SHP77 treated with DMSO at 0.1 percent for 48 hours (cell line): Measurements from ENCODE around the gene CCDC148.

Experiments
- DNase-seq: peaks from one replicate; lab custom pipeline; 2025; lab: John Stamatoyannopoulos, UW

CCDC148 gene

GRCh38 chr2:158432117-158432516, 24.4 kb downstream of the CCDC148 start:
- DNase-seq = no peak

DNA sequence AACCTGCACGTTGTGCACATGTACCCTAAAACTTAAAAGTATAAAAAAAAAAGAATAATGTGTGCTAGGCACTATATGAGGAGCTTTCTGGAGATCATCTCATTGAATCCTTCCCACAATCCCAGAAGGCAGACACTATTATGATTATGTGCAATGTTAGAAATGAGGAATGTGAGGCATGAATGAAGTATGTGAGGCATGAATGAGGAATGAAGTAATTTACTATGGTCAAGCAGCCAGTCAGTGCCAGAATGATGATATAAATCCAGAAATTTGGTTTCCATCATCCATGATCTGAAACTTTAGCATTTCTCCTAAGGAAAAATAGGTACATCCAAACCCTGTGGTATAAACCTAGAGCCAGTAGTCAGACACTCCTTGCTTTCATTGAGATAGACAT, 42.0 kb downstream of the CCDC148 start:
- no peak for DNase-seq

DNA sequence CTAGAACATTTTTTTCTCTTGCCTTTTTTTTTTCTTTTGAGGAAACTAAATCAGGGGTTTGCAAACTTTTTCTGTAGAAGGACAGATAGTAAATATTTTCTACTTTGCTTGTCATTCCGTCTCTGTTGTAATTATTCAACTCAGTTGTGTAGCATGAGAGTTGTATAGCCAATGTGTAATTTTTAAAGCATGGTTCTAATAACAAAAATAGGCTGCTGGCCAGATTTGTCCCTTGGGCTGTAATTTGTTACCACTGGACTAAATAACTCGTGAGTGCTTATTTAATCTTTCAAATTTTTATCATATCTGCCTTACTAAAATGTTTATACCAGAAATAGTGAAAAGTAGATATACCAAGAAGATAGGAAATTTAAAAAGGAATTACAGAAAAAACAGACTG, 43.0 kb downstream of the CCDC148 start:
- no peak for DNase-seq

GRCh38 chr2:158412206-158412605, 44.3 kb downstream of the CCDC148 start:
- no peak for DNase-seq

GRCh38 chr2:158411748-158412147, 44.8 kb downstream of the CCDC148 start:
- DNase-seq = no peak

DNA sequence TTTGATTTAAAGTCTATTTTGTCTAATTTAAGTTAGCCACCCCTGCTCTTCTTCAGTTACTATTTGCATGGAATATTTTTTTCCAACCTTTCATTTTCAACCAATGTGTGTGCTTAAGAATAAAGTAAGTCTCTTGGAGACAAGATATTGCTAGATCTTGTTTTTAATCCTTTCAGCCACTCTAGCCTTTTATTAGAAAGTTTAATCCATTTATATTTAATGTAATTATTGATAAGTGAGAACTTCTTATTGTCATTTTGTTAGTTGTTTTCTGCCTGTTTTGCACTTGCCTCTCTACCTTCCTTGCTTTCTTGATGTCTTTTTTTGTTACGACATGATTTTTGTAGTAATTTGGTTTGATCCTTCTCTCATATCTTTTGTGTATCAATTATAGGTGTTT, 46.4 kb downstream of the CCDC148 start:
- no peak for DNase-seq

- DNase-seq = no peak
These were observed 49.5 kb downstream of the CCDC148 start for GRCh38 chr2:158407031-158407430.

DNA sequence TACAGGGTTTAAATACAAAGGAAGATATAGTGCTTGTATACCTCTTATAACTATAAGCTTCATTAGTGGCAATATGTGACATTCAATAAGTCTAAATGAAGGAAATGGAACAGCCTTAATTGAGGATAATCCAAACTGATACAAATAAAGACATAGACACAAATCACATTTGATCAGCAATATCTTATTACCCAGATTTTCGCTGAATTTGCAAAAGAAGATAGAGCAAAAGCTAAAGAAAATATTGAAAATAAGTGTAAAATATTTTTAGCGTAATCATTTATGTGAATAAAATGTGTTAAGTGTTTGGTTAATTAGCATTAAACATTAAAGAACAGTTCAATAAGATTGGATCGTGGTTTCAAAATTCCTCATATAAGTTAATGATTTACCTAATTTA, 51.2 kb downstream of the CCDC148 start:
- DNase-seq = no peak

DNA sequence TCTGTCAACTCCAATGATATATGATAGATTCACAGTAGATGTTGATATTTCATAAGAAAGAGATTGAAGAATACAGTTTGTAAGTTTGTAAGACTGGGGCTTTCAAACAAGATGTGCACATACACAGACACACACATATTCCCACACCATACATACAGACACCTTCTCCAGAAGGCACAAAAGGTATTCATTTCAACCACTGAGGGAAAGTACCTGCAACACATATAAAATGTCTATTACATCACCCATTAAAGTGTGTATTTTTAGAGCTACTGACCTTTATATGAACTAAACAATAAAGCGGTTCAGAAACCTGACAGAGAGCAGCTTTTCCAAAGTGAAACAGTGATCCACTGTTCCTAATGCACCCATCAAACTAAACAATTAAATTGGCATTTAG, 53.3 kb downstream of the CCDC148 start:
- DNase-seq = no peak

- DNase-seq = no peak
These were observed 53.9 kb downstream of the CCDC148 start for GRCh38 chr2:158402665-158403064.

GRCh38 chr2:158395166-158395565, 61.4 kb downstream of the CCDC148 start:
- DNase-seq = no peak

DNA sequence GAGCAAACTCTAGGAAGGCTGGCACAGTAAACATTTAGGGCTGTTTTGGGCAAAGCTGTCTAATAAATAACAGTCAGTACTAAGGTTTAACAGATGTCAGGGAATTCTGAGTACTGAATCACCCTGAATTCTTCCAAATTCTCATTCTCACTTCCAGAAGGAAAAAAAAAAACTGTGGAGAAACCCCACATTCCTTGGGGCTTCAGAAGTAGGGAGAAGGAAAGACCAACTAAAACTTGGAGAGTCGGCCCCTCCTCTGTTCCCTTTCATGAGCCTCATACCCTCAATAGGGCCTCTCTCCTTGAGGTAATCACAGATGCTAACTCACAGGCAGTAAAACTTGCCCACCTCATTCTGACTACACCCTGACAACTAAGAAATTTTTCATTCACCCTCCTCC, 62.1 kb downstream of the CCDC148 start:
- no peak for DNase-seq

- no peak for DNase-seq
These were observed 62.7 kb downstream of the CCDC148 start for GRCh38 chr2:158393886-158394285.

GRCh38 chr2:158392687-158393086, 63.9 kb downstream of the CCDC148 start:
- no peak for DNase-seq

- DNase-seq = no peak
These were observed 64.7 kb downstream of the CCDC148 start for GRCh38 chr2:158391876-158392275.

GRCh38 chr2:158391361-158391760, 65.2 kb downstream of the CCDC148 start:
- DNase-seq = no peak

GRCh38 chr2:158388159-158388558, 68.4 kb downstream of the CCDC148 start:
- no peak for DNase-seq

DNA sequence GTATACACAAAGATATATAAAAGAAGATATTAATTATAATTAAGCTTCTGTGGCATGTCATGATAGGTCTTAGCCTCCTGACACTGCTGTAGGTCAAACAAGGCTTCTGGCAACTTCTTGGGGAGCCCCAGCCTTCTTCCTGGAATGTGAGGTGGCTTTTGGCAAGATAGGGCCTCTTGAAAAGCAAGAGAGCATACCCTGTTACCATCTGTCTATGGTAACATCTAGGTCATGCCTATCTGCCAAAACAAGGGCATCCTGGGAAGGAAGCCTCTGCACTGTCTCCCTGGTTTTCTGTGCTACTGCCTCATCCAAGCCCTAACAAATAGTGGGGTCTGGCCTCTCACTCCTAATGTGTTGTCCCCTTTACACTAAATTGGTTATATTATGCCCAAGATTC, 70.9 kb downstream of the CCDC148 start:
- no peak for DNase-seq

GRCh38 chr2:158381978-158382377, 74.6 kb downstream of the CCDC148 start:
- DNase-seq = no peak

DNA sequence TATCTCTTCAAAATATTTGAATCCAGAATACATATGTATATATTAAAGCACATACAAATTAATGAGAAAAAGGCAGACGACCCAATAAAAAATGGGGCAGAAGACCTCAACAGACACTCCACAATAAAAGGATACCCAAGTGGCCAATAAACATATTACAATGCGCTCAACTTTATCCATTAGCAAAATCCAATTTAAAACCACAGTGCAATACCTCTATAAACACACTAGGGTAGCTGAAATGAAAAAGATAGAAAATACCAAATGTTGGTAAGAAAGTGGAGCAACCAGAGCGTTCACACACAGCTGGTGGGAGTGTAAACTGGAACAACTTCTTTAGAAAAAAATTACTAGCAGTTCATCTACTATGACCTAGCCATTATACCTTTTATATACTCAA, 75.3 kb downstream of the CCDC148 start:
- no peak for DNase-seq

GRCh38 chr2:158380746-158381145, 75.8 kb downstream of the CCDC148 start:
- no peak for DNase-seq

DNA sequence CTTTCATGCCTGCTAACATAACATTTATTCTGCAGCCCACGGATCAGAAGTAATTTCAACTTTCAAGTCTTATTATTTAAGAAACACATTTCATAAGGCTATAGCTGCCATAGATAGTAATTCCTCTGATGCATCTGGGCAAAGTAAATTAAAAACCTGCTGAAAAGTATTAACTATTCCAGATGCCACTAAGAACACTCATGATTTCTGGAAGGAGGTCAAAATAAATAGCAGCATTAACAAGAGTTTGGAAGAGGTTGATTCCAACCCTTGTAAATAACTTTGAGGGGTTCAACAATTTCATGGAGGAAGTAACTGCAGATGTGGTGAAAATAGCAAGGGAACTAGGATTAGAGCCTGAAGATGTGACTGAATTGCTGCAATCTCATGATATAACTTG, 77.6 kb downstream of the CCDC148 start:
- no peak for DNase-seq

DNA sequence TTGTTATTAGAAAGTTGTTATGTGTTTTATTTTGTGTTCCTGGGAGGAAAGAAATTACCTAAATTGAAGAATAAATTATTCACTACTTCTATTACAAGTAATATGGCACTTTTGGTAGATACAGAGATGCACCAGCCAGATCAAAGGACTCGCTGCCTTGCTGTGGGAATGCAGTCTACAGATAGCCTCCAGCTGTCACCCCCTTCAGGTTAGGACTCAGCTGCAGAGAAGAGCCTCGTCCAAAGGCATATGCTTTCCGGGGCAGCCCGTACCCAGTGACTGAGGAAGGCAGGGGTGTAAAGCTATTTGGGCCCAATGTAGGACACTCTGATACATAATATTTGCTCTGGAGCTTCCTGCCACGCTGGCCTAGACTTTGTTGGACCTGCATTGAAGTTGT, 90.2 kb downstream of the CCDC148 start:
- no peak for DNase-seq

- no peak for DNase-seq
These were observed 96.7 kb downstream of the CCDC148 start for GRCh38 chr2:158359846-158360245.

GRCh38 chr2:158357699-158358098, 98.9 kb downstream of the CCDC148 start:
- no peak for DNase-seq
